DMS53 (cell line): ENCODE data around the gene SLC6A12.

Source experiments
- DNase-seq: peaks from one replicate; lab custom pipeline; 2025; lab: John Stamatoyannopoulos, UW

Gene SLC6A12

GRCh38 chr12:215116-215515 lies 1.2 kb upstream of the SLC6A12 start:
- DNase-seq: no peak

- DNase-seq: no peak
These were observed 427 bp downstream of the SLC6A12 start for GRCh38 chr12:213527-213932.

GRCh38 chr12:212715-213526 lies 1.0 kb downstream of the SLC6A12 start:
- peak; percentile 61 for DNase-seq

GRCh38 chr12:212415-212714 lies 1.6 kb downstream of the SLC6A12 start:
- no peak for DNase-seq

- no peak for DNase-seq
These were observed 2.1 kb downstream of the SLC6A12 start for GRCh38 chr12:211639-212414.

- no peak for DNase-seq
These were observed 2.9 kb downstream of the SLC6A12 start for GRCh38 chr12:211142-211465.

- no peak for DNase-seq
These were observed 3.4 kb downstream of the SLC6A12 start for GRCh38 chr12:210277-211141.

GRCh38 chr12:209851-210250 lies 4.1 kb downstream of the SLC6A12 start:
- DNase-seq: no peak

GRCh38 chr12:209246-209645 lies 4.7 kb downstream of the SLC6A12 start:
- DNase-seq: no peak

GRCh38 chr12:208813-209212 lies 5.1 kb downstream of the SLC6A12 start:
- no peak for DNase-seq

GRCh38 chr12:207804-208203 lies 6.2 kb downstream of the SLC6A12 start:
- no peak for DNase-seq

- DNase-seq: no peak
These were observed 7.1 kb downstream of the SLC6A12 start for GRCh38 chr12:206746-207440.

- DNase-seq: no peak
These were observed 8.9 kb downstream of the SLC6A12 start for GRCh38 chr12:205026-205425.

- no peak for DNase-seq
These were observed 9.7 kb downstream of the SLC6A12 start for GRCh38 chr12:204261-204678.

- DNase-seq: peak; percentile 80
These were observed 10.3 kb downstream of the SLC6A12 start for GRCh38 chr12:203462-204260.

- no peak for DNase-seq
These were observed 10.9 kb downstream of the SLC6A12 start for GRCh38 chr12:203074-203461.

- peak; percentile 76 for DNase-seq
These were observed 11.8 kb downstream of the SLC6A12 start for GRCh38 chr12:202081-202731.

- DNase-seq: no peak
These were observed 12.6 kb downstream of the SLC6A12 start for GRCh38 chr12:201361-201760.

GRCh38 chr12:198705-199104 lies 15.3 kb downstream of the SLC6A12 start:
- DNase-seq: no peak

- DNase-seq: no peak
These were observed 15.9 kb downstream of the SLC6A12 start for GRCh38 chr12:197911-198695.
